Suppressor macrophage treated with lipopolysaccharide for 4 hours (primary cell): ENCODE measurements around the gene TLN1.

Source experiments
- DNase-seq: peaks from one replicate; pipeline ENCODE4 v3.0.0-alpha.2; 2020

The TLN1 gene

GRCh38 chr9:35749515-35750255 lies 17.7 kb upstream of the TLN1 start:
- no peak for DNase-seq

DNA sequence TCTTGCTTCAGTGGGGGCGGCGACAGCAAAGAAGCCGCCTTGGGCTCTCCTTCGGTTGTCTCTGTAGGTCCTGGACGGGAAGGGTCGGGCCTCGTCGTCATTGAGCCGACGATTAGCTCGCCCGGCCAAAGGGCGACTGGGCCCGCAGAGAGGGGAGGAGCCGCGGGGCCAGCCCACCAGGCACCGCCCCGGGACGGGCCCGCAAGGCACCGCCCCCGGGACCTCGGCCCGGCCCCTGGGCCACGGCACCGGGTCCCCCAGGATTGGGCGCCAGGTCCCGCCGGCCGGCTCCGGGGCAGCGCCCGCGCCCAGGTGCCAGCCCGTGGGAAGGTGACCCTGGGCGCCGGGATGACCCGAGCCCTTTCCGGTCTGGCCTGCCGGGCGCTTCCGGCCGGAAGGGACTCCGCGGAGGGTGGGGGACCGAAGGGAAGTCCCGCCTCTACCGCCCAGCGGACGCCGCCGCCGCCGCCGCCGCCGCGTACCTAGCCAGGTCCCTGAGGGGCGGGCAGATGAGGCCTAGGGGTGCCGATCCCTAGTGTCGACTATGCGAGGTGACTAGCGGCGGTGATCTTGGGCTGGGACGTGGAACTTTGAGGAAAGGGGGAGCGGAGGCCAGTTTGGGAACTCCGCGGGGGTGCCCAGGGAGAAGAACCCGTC lies 17.0 kb upstream of the TLN1 start, which contains the start of the genes GBA2 and RGP1:
TSS of gene GBA2 (minus strand) at position 371 of the 657 bp plus-strand sequence. CDS start 524 bp downstream, outside the sequence.
TSS of gene RGP1 (plus strand) at position 430 of the 657 bp plus-strand sequence. CDS start 469 bp downstream, outside the sequence.
- peak; percentile 83 for DNase-seq

DNA sequence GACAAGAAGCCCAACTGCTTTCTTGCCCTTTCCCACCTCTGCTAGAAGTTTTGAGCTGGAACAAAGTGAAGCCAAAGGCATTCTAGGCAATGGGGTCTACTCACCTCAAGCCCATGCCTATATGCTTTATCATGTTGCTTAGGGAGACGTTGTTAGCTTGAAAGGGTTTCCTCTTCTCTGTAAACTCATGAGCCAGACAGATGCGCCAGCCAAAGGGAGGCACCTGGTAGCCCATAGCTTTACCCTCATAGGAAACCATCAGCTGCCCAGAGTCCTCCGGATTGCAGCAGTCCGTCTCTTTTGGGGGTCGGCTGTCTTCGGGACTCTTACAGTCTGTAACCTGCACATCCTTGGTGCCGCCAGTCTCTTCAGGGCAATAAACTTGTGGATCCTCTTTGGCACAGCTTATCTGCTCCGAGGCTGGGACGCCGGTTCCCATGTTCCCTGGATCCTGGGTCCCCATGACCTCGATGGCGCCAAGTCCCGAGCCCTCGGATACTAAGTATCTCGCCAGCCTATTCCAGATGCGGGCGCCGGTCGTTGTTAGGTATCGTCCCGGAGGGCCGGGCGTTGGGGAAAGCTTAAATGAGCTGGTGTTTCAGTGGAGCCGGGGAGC lies 16.4 kb upstream of the TLN1 start:
- no peak for DNase-seq

DNA sequence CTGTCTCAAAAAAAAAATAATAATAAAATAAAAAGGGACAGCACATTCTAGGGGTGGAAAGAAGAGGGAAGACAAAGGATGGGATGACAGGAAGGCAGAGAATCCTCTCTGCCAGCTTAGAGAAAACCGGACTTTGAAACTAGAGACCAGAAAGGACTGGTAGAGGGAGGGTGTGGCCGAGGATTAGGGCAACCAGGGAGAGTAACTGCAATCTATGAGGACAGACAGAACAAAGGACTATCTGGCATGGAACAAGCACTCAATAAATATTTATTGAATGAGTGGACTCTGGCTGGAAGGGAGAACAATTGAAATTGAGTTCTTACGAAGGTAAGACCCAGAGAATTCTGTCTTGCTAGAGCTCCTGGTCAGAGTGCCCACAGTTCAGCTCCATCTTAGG lies 14.6 kb upstream of the TLN1 start:
- no peak for DNase-seq

DNA sequence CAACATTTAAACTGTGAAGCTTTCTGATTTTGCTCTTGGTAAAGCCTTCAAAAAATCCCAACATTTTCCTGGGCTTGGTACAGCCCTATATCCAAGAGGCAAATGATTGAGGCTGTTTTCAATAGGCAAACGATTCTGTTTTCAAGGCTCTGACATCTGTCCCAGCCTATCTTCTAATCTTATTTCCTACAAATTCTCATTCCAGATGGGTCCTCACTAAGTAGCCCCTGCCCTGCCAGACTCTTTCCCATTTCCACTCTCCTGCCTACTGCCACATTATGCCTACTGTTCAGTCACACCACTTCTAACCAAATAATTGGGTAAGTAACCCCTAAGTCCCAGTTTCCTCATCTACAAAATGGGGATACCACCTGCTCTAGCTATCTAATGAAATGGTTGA lies 13.6 kb upstream of the TLN1 start:
- no peak for DNase-seq

DNA sequence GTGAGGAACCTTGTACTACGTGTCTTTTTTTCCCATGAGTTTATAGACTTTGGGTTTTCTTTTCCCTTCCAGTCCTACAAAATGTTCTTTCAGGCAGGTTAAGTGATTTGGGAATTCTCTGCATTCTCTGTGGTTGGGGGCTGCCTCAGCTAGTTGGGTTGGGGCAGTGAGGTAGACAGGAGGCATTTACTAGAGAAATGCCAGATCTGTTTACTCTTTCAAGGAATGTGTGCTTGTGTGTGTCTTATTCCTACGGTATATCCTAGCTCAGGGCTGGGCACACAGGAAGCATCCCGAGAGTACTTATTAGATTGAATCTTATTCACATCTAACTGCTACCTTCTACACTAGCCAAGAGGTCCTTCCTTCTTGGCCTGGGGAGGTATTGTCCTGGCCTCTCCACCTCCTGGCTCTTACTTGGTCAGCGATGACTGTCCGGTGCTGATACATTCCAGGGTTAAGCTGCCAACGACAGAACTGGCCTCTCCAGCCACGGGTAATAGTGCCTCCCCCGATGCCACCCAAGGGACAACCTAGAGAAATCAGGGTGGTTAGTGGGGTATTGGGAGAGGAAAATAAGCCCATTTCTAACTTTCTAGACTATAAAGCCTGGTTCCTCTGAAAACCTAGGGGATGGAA lies 12.0 kb upstream of the TLN1 start:
- DNase-seq: no peak

GRCh38 chr9:35743452-35743851 lies 11.5 kb upstream of the TLN1 start:
- no peak for DNase-seq

DNA sequence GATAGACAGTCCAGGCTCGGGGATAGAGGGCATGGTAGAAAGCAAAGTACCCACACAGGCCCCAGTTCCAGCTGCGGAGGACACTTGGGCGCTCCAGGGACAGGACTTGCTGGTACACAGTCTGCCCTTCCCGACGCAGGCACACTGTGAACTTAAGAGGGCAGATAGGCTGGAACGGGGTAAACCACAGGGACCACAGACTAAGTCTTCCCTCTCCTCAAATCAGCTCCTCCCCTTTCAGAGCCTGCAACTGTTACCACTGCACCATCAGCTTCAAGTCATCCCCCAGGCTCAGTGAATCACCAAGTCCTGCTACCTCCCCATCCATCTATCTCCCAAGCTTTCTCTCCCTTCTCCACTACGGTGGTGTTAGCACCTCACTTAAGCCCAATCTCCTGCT lies 9.7 kb upstream of the TLN1 start:
- DNase-seq: no peak

DNA sequence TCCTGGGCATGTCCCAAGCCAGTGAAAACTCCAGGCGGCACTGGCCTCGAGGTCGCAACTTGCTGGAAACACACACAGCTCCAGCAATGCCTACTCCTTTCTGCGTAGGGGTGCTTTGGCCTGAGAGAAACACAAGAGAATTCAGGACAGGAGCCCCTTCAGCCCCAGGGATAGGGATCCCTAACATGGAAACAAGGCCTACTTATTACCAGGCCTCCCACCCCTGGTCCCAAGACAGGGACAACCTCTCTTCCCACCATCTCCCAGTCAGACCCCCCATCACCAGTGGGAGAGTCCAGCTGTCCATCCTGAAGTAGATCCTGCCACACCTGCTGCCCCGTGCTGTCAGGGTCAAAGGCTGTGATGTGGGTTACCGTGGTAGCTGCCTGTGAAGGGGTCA lies 8.2 kb upstream of the TLN1 start:
- no peak for DNase-seq

GRCh38 chr9:35738924-35739323 lies 6.9 kb upstream of the TLN1 start:
- DNase-seq: no peak

DNA sequence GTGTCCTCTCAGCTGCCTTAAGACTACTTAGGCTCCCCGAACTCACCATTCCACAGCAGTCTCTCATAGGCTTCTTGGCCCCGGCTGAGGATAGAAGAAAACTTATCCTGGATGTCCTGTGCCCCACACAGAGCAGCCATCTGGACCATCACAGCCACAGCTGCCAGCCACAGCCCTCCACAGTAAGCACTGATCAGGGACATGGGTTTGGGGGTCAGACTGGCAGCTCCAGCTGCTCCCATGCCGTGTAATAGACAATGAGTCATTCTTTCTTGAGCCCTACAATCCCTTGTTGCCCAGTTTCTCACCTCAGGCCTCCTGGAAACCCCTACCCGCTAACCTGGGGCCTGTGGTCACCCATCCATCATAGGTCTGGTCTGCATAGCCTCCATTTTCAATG lies 6.2 kb upstream of the TLN1 start:
- DNase-seq: no peak

- DNase-seq: no peak
Measured at GRCh38 chr9:35737143-35737542, 5.1 kb upstream of the TLN1 start.

DNA sequence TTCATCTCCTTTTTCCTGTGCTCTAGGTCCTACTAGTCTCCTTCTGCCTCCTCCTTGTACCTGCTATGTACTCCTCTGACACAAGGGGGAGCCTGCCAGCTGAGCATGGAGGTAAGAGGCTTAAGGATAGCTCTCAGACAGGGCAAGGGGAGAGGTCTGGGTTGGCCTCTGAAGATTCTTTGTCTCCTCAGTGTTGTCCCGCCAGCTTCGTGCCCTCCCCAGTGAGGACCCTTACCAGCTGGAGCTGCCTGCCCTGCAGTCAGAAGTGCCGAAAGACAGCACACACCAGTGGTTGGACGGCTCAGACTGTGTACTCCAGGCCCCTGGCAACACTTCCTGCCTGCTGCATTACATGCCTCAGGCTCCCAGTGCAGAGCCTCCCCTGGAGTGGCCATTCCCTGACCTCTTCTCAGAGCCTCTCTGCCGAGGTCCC lies 4.2 kb upstream of the TLN1 start:
- DNase-seq: peak; percentile 74

- DNase-seq: no peak
Measured at GRCh38 chr9:35734096-35734495, 2.1 kb upstream of the TLN1 start.

- DNase-seq: peak; percentile 47
Measured at GRCh38 chr9:35732800-35733541, 976 bp upstream of the TLN1 start.

DNA sequence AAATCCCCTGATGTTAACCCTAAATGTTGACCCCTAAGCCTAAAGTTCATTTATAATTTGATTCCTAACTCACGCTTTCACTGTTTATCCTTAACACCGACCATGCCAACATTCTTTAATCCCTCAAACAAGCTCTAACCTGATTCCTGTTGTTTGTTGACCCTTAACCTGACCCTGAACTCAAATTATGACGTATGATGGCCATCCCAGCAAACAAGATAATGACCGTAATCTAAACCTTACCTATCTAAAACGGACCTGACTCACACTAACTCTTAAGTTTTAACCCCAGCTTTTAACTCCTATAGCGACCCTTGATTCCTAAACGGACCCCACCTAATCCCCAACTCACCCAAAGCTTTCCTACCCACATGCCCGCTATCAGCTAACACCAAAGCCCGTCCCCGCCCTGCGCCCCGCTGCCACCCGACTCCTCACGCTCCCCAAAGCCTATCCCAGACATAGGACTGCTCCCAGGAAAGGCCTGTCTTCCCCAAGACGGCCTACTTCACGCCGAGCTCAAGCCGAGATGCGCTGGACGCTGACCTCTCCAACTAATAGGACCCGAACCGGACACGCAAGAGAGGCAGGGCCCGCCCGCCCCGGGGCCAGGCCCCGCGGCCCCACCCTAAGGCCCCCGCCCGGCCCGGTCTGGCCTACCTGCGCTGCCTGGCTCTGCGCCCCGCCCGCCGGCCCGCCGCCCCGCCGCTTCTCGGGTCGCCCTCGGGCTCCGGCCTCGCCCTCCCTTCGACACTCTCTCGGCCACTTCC lies 395 bp downstream of the TLN1 start:
- no peak for DNase-seq

DNA sequence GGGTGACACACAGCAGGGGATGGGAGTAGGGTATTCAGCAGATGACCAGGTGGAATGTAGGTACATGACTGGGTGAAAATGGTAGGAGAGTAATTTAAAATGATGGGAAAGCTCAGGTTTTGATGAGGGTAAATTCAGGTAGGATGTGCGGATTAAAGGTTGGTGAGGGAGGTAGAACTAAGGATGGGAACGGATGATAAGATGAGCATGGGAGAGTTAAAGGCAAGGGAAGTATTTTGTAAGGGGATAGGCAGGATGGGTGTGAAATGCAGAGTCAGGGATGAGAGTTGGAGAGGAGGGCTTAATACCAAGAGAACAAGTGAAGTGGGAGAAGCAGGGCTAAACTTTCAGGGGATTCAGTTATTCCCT lies 1.5 kb downstream of the TLN1 start:
- DNase-seq: no peak

DNA sequence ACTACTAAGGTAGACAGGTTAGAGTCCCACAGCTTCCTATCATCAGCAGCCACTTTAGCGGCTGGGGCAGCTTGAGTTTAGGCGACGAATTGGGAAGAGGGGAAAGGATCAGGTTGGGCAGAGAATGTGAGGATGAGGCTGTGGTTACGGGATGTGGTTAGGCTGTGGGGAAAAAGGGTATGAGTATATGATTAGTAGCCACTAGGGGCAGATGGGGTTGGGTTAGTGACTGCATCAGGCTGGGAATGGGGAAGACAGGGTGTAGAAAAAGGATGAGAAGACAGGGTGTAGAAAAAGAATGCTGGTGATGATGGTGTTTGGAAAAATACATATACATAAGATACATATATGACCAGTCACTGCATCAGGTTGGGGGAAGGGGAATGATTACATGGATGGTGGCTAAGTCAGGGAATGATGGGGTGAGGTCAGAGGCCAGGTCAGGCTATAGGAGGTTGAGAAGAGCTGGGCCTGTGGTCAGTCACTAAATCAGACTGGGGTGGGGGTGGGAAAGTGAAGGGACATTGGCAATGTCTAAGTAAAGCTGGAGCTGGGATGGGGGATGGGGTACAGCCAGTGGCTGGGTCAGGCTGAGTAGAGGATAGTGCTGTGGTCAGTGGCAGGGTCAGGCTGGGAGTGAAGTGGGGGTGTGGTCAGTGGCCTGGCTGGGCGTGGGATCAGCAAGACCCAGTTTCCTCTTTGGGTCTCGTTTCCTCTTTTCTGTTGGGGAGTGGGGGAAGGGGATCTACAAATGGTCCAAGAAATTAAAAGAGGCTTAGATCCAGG lies 2.1 kb downstream of the TLN1 start:
- DNase-seq: peak; percentile 86

GRCh38 chr9:35729101-35729500 lies 2.9 kb downstream of the TLN1 start:
- DNase-seq: no peak

- DNase-seq: peak; percentile 81
Measured at GRCh38 chr9:35728041-35728971, 3.7 kb downstream of the TLN1 start.
